Hepatocyte (in vitro differentiated cells): ENCODE data around the gene IRF3.

Experiments
- EZH2 ChIP-seq: fragments of 200-600 bp; sonication (generic); IDR thresholded peaks from 2 replicates; pipeline ENCODE4 v1.6.1; 2016; ENCODE audit warnings: antibody characterized with exemption, mild to moderate bottlenecking, borderline replicate concordance
- TF ChIP-seq, protein P1 (sequence below): fragments of 200-600 bp; sonication (generic); IDR thresholded peaks from 2 replicates; pipeline ENCODE4 v1.5.1; 2016; ENCODE audit warnings: antibody characterized with exemption, mild to moderate bottlenecking; ENCODE audit not compliant: poor library complexity

DNA sequence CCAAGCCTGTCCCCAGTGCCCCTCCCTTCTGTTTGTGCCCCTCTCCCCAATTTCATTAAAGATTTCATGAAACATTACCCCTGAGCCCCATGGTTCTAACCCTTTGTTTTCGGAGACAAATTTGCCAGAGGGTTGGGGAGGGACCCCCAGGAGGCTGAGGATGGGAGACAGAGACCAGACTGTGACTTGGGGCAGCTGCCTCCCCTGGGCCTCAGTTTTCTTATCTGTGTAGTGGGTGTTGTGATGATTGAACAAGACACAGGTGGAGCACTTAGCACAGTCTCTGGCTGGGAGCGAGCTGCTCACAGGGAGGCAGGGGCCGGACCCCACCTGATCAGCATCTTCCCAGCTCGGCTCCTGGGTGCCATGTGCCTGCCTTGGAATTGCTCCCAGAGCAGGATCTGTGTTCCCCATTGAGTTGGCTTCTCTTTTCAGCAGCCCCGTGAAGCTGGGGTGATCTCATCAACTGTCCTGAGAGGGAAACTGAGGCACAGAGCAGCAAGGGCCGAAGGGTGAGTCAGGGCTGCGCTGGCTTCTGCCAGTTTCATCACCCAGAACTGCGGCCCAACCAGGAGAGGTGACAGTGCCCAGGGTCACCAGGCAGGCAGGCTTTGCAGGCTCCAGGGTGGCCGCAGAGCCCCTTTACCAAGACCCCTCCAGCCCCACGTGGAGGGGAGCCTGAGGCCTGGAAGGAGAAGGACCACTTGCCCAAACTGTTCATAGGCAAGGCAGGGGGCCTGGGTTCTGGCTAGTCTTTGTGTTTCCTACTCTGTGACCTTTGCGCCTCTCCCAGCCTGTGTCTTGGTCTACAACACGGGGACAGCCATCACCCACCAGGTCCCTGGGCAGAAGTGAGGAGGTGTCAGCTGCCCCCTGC is 6.9 kb downstream of the IRF3 start:
- TF ChIP-seq, protein P1, sequence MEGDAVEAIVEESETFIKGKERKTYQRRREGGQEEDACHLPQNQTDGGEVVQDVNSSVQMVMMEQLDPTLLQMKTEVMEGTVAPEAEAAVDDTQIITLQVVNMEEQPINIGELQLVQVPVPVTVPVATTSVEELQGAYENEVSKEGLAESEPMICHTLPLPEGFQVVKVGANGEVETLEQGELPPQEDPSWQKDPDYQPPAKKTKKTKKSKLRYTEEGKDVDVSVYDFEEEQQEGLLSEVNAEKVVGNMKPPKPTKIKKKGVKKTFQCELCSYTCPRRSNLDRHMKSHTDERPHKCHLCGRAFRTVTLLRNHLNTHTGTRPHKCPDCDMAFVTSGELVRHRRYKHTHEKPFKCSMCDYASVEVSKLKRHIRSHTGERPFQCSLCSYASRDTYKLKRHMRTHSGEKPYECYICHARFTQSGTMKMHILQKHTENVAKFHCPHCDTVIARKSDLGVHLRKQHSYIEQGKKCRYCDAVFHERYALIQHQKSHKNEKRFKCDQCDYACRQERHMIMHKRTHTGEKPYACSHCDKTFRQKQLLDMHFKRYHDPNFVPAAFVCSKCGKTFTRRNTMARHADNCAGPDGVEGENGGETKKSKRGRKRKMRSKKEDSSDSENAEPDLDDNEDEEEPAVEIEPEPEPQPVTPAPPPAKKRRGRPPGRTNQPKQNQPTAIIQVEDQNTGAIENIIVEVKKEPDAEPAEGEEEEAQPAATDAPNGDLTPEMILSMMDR: no peak
- no peak for TF ChIP-seq EZH2
